ENCODE measurements around the gene MRPS33. TPM values are rescaled to one million over a fixed set of nuclear protein-coding genes. Genes with fewer than 3 reads are reported as not detected.
A peak's percentile ranks its signal among the peaks of the same experiment; 100 is the strongest.

Gene MRPS33
- total and polyA plus RNA-seq, 4 donors: 17.3 to 73.6 (median 42.9) TPM

GRCh38 chr7:141001122-141001521, 13.6 kb downstream of the MRPS33 start:
- 96 to 98% methylated on average over 3 of the region's 3 CpGs for WGBS, 2 donors
- no peak overlapping the region for H3K4me3 ChIP-seq
- H3K9ac ChIP-seq (ENCODE audit: insufficient read depth in 1 of 2, low read length in 2 of 2): no peak overlapping the region
- ATAC-seq (ENCODE audit: insufficient read depth, low FRiP score): no peak
- peaks cover 0 to 5% (median 0%) of the 10 kb centered on the region in 5 donors for H3K4me1 ChIP-seq (ENCODE audit: control insufficient read depth in 5 of 5, insufficient read depth in 5 of 5, low read length in 5 of 5)
- H3K36me3 ChIP-seq (ENCODE audit: control insufficient read depth in 4 of 4, insufficient read depth in 4 of 4, low read length in 4 of 4): peaks cover 0 to 6% (median 4%) of the 10 kb centered on the region in 4 donors
- no peak for TF ChIP-seq CTCF (IDR thresholded peaks at IDR 0.05; ENCODE audit: control extremely low read depth, extremely low read depth)
- no peak for DNase-seq
- H3K27ac ChIP-seq (ENCODE audit: low read depth in 1 of 2, low read length in 1 of 2): no peak overlapping the region
- no peaks in the 10 kb centered on the region for H3K9me3 ChIP-seq (ENCODE audit: control insufficient read depth in 4 of 4, insufficient read depth in 3 of 4, low read length in 3 of 4)
- no peaks in the 10 kb centered on the region for H3K27me3 ChIP-seq (ENCODE audit: control insufficient read depth in 3 of 3, insufficient read depth in 3 of 3, low read length in 2 of 3)

- no peak for ATAC-seq (ENCODE audit: insufficient read depth, low FRiP score)
- no peaks in the 10 kb centered on the region for H3K9me3 ChIP-seq (ENCODE audit: control insufficient read depth in 4 of 4, insufficient read depth in 3 of 4, low read length in 3 of 4)
- 52 to 69% methylated on average over 2 of the region's 2 CpGs for WGBS, 2 donors
Measured at GRCh38 chr7:140998715-140999114, 16.0 kb downstream of the MRPS33 start.

GRCh38 chr7:140992422-140992821, 22.3 kb downstream of the MRPS33 start:
- no peak for TF ChIP-seq CTCF (IDR thresholded peaks at IDR 0.05; ENCODE audit: control extremely low read depth, extremely low read depth)
- DNase-seq (no peak), ATAC-seq (ENCODE audit: insufficient read depth, low FRiP score) (no peak)
- Histone ChIP-seq H3K9me3 (ENCODE audit: control insufficient read depth in 4 of 4, insufficient read depth in 3 of 4, low read length in 3 of 4) (no peaks in the 10 kb centered on the region), H3K36me3 (ENCODE audit: control insufficient read depth in 4 of 4, insufficient read depth in 4 of 4, low read length in 4 of 4) (no peaks in the 10 kb centered on the region), H3K27ac (ENCODE audit: low read depth in 1 of 2, low read length in 1 of 2) (no peak overlapping the region), H3K9ac (ENCODE audit: insufficient read depth in 1 of 2, low read length in 2 of 2) (no peak overlapping the region), H3K4me1 (ENCODE audit: control insufficient read depth in 5 of 5, insufficient read depth in 5 of 5, low read length in 5 of 5) (no peaks in the 10 kb centered on the region), H3K27me3 (ENCODE audit: control insufficient read depth in 3 of 3, insufficient read depth in 3 of 3, low read length in 2 of 3) (no peaks in the 10 kb centered on the region), H3K4me3 (no peak overlapping the region)
- WGBS, 2 donors: 68 to 70% methylated on average over 3 of the region's 3 CpGs

More at GRCh38 chr7:140998715-140999114, 16.0 kb downstream of the MRPS33 start:
- Histone ChIP-seq H3K9ac (ENCODE audit: insufficient read depth in 1 of 2, low read length in 2 of 2) (no peak overlapping the region), H3K4me3 (no peak overlapping the region), H3K27me3 (ENCODE audit: control insufficient read depth in 3 of 3, insufficient read depth in 3 of 3, low read length in 2 of 3) (no peaks in the 10 kb centered on the region), H3K36me3 (ENCODE audit: control insufficient read depth in 4 of 4, insufficient read depth in 4 of 4, low read length in 4 of 4) (no peaks in the 10 kb centered on the region), H3K4me1 (ENCODE audit: control insufficient read depth in 5 of 5, insufficient read depth in 5 of 5, low read length in 5 of 5) (peaks cover 0 to 5% (median 0%) of the 10 kb centered on the region in 5 donors), H3K27ac (ENCODE audit: low read depth in 1 of 2, low read length in 1 of 2) (no peak overlapping the region)
- peak in 2 of 3 donors; percentile 29 to 44 for DNase-seq
- no peak for TF ChIP-seq CTCF (IDR thresholded peaks at IDR 0.05; ENCODE audit: control extremely low read depth, extremely low read depth)

Data from lung (tissue), 12 donors.